Tibial nerve (tissue), 4 donors: Measurements from ENCODE around the gene MGMT.

Experiments used
- EP300 ChIP-seq, 2 donors: sonication (generic); formaldehyde crosslinking; IDR thresholded peaks; one replicate each; pipeline ENCODE4 v1.6.1; 2017; ENCODE audit warnings: antibody characterized with exemption in 2 of 2, mild to moderate bottlenecking in 1 of 2
- POLR2A ChIP-seq, 2 donors: fragments of 450-650 bp; IDR thresholded peaks; one replicate each; pipeline ENCODE4 v1.6.1; 2017; ENCODE audit warnings: antibody characterized with exemption in 2 of 2, mild to moderate bottlenecking in 2 of 2, moderate library complexity in 2 of 2
- TF ChIP-seq, protein P1 (sequence below), 5 experiments: fragments of 200-600 bp in 3 of 5; fragments of 450-650 bp in 2 of 5; sonication (generic) in 3 of 5; IDR thresholded peaks; one replicate each; pipeline ENCODE4 v1.5.1; 2016 to 2019; ENCODE audit warnings: antibody characterized with exemption in 5 of 5, mild to moderate bottlenecking in 3 of 5, moderate library complexity in 2 of 5

DNA sequence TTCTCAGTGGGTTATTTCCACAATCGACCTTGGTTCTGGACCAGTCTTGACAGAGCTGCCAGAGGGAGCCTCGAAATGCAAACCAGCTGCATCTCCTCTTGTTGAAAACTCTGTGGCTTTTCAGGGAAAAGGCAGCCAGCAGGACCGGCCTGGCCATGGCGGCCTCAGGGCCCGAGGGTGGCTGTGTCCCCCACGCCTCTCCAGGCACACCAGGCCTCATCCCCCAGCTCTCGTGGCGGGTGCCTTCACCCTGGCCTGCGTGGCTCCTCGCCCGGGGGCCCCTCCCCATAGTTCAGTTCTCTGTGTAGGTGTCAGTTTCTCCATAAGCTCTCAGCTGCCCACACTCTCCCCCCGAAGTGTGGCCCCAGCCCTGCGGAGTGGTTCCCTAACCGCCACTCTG, 63.5 kb downstream of the MGMT start:
- TF ChIP-seq, protein P1, sequence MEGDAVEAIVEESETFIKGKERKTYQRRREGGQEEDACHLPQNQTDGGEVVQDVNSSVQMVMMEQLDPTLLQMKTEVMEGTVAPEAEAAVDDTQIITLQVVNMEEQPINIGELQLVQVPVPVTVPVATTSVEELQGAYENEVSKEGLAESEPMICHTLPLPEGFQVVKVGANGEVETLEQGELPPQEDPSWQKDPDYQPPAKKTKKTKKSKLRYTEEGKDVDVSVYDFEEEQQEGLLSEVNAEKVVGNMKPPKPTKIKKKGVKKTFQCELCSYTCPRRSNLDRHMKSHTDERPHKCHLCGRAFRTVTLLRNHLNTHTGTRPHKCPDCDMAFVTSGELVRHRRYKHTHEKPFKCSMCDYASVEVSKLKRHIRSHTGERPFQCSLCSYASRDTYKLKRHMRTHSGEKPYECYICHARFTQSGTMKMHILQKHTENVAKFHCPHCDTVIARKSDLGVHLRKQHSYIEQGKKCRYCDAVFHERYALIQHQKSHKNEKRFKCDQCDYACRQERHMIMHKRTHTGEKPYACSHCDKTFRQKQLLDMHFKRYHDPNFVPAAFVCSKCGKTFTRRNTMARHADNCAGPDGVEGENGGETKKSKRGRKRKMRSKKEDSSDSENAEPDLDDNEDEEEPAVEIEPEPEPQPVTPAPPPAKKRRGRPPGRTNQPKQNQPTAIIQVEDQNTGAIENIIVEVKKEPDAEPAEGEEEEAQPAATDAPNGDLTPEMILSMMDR (IDR thresholded peaks at IDR 0.05) = no peak
- no peak for TF ChIP-seq POLR2A (IDR thresholded peaks at IDR 0.05)
- no peak for TF ChIP-seq EP300 (IDR thresholded peaks at IDR 0.05)
